NCI-H187 treated with DMSO at 0.1 percent for 48 hours (cell line): ENCODE data around the gene LYZL1.
"Not testable (repeated sequence)": the region's sequence is repeated elsewhere in the genome, so short reads cannot be mapped to it uniquely, and the experiment has no call there.

Experiments
- DNase-seq: peaks from one replicate; lab custom pipeline; 2025; lab: John Stamatoyannopoulos, UW

Gene LYZL1

GRCh38 chr10:29288906-29289305 lies at the start of gene LYZL1:
LYZL1 (plus strand) TSS chr10:29289070; CDS start chr10:29291868, 2,798 bp downstream.
- not testable (repeated sequence) for DNase-seq

- no peak for DNase-seq
These were observed 49.0 kb upstream of the LYZL1 start for GRCh38 chr10:29239569-29240472.

GRCh38 chr10:29240986-29241660 lies 47.7 kb upstream of the LYZL1 start:
- no peak for DNase-seq

- DNase-seq = no peak
These were observed 46.9 kb upstream of the LYZL1 start for GRCh38 chr10:29241925-29242324.

GRCh38 chr10:29243066-29243465 lies 45.8 kb upstream of the LYZL1 start:
- no peak for DNase-seq

GRCh38 chr10:29243750-29244149 lies 45.1 kb upstream of the LYZL1 start:
- DNase-seq = no peak

DNA sequence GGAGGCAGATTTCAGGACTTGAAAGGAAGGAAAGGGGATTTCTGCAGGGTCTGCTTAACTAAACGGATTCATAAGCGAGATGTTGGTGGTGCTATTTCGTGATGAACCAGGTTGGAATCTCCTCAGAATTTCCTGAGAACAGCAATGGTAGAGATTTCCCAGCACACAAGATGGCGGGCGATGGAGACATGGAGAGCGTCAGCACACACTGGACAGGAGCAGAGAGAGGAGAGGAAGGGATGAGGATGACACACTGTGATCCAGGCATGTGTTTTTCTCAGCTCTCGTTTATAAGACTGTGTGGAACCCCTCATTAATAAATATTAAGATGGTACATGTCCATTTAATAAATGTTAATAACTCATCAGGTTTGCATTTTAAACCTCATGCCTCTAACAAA lies 43.9 kb upstream of the LYZL1 start:
- DNase-seq = no peak

DNA sequence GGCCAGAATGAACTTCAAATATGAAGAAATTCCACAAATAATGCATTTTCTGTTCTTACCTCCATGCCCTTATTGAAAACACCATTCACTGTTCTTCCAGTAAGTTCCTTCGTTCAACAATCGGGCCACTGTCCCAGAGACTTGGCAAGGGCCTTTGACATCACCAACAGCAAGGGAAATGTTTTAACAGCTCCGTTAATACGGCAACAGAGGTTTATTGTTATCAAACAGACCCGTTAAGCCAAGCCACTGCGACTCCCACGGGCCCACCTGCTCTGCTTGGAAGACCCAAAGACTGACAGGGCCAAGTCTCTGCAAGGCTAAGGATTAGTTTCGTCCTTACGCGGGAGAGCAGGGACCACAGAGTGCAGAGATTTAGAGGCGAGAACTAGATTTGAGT lies 43.4 kb upstream of the LYZL1 start:
- DNase-seq = no peak

DNA sequence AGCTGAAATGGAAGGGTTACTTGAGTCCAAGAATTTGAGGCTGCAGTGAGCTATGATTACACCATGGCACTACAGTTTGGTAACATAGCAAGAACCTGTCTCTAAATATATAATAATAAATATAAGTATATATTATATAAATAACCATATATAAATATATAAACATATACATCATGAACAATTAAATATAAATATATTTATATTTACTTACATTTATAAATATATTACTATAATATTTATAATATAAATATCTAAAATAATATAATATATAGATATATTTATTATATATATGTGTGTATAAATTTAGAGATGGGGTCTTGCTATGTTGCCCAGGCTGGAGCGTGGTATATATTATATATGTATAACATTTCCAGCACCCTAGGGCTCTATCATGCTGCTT lies 42.4 kb upstream of the LYZL1 start:
- no peak for DNase-seq

GRCh38 chr10:29248158-29248557 lies 40.7 kb upstream of the LYZL1 start:
- no peak for DNase-seq

DNA sequence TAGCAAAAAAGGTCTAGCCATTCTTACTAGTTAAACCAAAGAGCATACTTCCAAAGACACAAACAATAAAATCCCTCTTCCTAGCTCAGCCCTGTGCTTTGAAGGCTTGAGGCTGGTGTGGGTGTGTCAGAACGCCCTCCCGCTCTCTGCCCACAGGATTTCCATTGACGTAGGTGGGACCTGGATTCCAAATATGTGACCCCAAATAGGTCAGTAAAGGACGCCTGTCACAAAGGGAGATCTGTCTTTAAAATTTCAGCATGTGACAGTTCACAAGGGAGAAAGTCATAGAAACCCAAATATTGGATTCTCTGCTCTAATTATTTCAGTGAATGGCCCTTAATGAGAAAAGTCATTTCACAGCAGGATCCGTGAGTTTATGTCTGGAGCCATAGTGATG lies 39.9 kb upstream of the LYZL1 start:
- no peak for DNase-seq

DNA sequence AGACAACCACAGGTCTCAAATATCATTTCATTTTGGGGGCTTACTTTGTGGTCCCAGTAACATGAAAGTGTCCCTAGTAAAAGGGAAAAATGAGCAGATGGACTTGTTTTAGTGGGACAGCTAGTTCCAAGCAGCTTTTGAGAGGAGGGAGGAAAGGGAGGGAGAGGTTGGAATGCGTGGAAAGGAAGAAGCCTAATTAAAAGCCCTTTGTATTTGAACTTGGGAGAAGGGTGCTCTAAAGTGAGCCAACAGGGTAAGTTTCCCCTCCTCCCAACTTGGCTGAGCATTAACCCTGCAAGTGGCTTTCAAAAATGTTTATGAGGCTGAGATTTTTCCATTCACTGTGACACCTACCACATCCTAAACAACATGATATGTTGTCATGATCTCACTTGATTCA lies 38.8 kb upstream of the LYZL1 start:
- no peak for DNase-seq

DNA sequence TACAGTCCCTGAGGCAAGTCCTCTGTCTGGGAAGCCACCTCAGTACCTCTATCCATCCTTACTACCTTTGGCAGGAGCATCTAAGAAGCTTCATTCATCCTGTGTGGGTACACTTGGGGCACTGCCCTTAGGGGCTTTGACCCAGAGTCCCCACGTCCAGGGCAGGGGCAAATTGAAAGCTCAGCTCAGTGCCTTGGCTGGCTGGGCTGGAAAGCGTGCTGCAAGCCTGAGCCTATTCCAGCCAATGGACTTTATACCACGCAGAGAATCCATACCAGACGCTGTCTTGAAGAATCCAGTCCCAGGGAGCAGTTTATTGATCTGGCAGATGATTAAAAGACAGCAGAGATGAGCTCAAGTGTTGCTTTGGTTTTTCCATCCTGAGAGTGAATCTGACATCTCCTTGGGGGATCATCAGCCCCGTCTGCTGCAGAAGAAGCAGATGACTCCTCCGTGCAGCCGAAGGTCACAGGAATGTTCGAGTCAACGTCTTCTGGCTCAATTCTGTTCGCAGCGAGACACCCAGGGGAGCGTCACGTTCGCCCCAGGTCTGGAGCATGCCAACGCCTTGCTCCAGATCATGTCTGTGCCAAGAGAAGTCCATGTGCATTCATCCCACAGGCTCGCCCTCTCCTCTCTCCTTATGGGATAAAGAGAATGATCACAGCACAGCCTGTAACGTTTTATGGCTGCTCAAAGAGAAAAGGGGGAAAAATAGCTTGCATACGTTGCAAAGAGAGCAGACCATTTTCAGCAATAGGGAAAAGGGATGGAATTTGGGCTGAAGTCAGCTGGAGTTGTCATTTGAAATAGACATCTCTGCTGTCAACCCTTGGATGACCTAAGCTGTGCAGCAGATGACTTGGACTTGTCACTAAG lies 35.8 kb upstream of the LYZL1 start:
- DNase-seq = no peak

DNA sequence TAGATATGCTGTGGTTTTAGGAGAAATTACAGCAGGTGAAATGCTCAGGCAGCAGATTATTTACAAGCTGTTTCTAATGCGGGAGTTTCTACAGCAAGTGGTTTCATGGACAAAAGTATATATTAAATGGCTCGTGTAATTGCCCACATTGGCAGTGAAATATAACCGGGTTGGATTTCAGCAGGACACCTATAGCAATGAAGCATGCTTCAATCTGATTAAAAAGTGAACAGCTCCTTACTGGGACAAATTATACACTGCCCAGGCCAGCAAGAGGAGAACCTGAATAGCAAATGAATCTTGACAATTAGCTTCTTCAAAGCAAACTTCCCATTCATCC lies 35.2 kb upstream of the LYZL1 start:
- DNase-seq = no peak

GRCh38 chr10:29254123-29255046 lies 34.5 kb upstream of the LYZL1 start:
- no peak for DNase-seq

- no peak for DNase-seq
These were observed 33.8 kb upstream of the LYZL1 start for GRCh38 chr10:29255104-29255503.

- no peak for DNase-seq
These were observed 32.9 kb upstream of the LYZL1 start for GRCh38 chr10:29256019-29256418.

GRCh38 chr10:29256586-29256985 lies 32.3 kb upstream of the LYZL1 start:
- DNase-seq = no peak

- no peak for DNase-seq
These were observed 31.6 kb upstream of the LYZL1 start for GRCh38 chr10:29257106-29257783.

DNA sequence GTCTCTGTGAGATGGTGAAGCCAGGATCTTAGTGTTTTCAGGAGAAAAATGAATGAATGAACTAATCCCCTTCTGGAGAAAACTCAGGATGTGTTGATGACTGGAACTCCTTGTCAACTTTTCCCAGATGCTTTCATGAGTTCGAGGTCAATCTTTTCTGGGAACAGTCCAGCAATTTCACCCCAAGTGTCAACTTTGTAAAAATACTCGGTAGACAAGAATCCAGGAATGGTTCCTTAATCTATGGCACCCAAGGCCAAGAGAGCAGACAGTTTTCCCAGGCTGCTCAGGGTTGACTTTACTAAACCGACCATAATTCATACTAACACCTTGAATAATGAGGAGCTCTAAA lies 31.1 kb upstream of the LYZL1 start:
- no peak for DNase-seq

GRCh38 chr10:29259498-29259897 lies 29.4 kb upstream of the LYZL1 start:
- DNase-seq = no peak
